Stimulated activated CD8-positive, alpha-beta memory T cell treated with anti-CD3 and anti-CD28 coated beads, Interleukin-15, amount 100 ng/mL, for 24 hours (primary cell): ENCODE results near the gene HOXB4.

Experiments
- DNase-seq: peaks from one replicate; pipeline ENCODE4 v3.0.0-alpha.2; 2020; ENCODE audit warnings: low read depth

Gene HOXB4

GRCh38 chr17:48559122-48559839 lies 18.9 kb downstream of the HOXB4 start:
- DNase-seq = no peak

GRCh38 chr17:48558831-48559121 lies 19.4 kb downstream of the HOXB4 start:
- DNase-seq = no peak

GRCh38 chr17:48558057-48558830 lies 19.9 kb downstream of the HOXB4 start:
- DNase-seq = no peak

GRCh38 chr17:48556576-48557401 lies 21.4 kb downstream of the HOXB4 start:
- DNase-seq = no peak

GRCh38 chr17:48556229-48556575 lies 21.9 kb downstream of the HOXB4 start:
- no peak for DNase-seq

GRCh38 chr17:48555258-48556228 lies 22.6 kb downstream of the HOXB4 start:
- DNase-seq = no peak

GRCh38 chr17:48554412-48555257 lies 23.5 kb downstream of the HOXB4 start:
- no peak for DNase-seq

GRCh38 chr17:48553826-48554225 lies 24.3 kb downstream of the HOXB4 start:
- no peak for DNase-seq

GRCh38 chr17:48553190-48553547 lies 25.0 kb downstream of the HOXB4 start:
- no peak for DNase-seq

- no peak for DNase-seq
Measured at GRCh38 chr17:48552466-48553189, 25.5 kb downstream of the HOXB4 start.

GRCh38 chr17:48551596-48552465 lies 26.3 kb downstream of the HOXB4 start:
- DNase-seq = no peak

- no peak for DNase-seq
Measured at GRCh38 chr17:48551214-48551555, 27.0 kb downstream of the HOXB4 start.

- no peak for DNase-seq
Measured at GRCh38 chr17:48550502-48551213, 27.5 kb downstream of the HOXB4 start.

GRCh38 chr17:48549914-48550501 lies 28.1 kb downstream of the HOXB4 start:
- no peak for DNase-seq

GRCh38 chr17:48549281-48549630 lies 28.9 kb downstream of the HOXB4 start:
- no peak for DNase-seq

- no peak for DNase-seq
Measured at GRCh38 chr17:48548523-48549280, 29.4 kb downstream of the HOXB4 start.

- DNase-seq = no peak
Measured at GRCh38 chr17:48547808-48548522, 30.2 kb downstream of the HOXB4 start.
